Measurements from ENCODE around the gene REV3L.
A peak's percentile ranks its signal among the peaks of the same experiment; 100 is the strongest.
"Not testable (repeated sequence)": the region's sequence is repeated elsewhere in the genome, so short reads cannot be mapped to it uniquely, and the experiment has no call there.

Gene REV3L

DNA sequence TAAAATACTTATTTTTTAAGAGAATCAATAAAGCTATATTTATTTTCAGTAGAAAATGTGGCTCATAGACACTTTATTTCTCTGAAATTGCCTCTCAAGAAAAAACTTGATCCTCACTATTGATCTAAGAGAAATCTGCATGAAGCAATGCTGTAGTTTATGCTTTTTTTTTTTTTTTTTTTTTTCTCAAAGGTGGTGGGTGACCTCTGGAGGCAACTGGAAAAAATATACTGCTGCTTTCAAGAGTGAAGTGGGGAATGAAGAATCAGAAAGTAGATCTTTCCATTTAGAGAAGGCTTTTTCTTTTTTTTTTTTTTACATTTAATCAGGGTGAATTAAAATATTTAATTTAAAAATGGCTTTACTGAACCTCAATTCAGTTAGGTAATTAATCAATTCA, 226.4 kb downstream of the REV3L start:
- DNase-seq, result peak; percentile 9

DNA sequence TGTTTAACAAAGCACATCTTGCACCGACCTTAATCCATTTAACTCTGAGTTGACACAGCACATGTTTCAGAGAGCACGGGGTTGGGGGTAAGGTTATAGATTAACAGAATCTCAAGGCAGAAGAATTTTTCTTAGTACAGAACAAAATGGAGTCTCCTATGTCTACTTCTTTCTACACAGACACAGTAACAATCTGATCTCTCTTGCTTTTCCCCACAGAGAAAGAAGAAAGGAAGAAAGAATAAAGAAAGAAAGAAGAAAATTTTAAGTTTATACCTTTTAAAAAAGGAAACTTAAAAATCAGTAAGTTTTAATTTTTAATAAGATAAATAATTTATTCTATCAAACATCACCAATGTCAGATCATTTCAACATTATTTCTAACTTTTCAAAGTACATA, 227.2 kb downstream of the REV3L start:
- DNase-seq, result not testable (repeated sequence)

DNA sequence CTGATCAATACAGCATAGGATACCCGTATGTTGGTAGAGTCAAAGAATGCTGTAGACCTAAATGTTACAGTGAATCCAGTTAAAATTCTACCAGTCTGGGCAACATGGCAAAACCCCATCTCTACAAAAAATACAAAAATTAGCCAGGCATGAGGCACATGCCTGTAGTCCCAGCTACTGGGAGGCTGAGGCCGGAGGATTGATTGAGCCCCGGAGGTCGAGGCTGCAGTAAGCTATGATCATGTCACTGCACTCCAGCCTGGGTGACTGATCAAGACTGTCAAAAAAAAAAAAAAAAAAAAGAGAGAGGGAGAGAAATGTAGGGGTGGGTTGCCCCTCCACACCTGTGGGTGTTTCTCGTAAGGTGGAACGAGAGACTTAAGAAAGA, 228.2 kb downstream of the REV3L start:
- no peak for DNase-seq

DNA sequence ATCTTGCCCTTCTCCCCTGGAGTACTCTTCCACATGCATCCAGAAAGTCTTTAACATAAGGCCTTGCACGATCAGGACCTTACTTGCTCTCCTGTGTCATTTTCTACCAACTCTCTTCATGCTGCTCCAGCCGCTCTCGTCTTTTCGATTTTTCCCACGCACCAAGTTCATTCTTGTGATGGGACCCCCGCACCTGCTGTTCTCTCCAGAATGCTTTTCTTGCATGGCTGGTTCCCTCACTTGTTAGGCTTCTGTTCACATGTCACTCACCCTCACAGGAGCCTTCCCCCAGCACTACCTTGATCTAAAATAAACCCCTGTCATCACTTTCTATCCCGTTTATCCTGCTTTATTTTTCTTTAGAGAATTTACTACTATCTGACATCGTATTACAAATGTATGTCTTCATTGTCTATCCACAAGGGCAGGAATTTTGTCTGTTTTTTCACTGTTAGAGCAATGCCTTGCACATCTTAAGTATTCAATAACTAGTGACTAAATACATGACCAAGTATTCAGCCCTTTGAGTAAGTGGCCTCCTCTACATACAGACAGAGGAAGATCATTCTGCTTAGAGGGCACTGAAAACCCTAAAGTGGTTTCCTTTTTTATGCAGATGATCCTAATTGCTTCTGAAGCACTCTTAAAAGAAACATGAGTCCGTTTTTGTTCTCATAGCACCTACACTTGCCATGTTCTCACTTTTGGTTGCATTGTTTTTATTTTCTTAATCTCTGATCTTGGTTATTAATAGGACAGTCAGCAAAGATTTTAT, 228.8 kb downstream of the REV3L start:
- DNase-seq, result no peak

DNA sequence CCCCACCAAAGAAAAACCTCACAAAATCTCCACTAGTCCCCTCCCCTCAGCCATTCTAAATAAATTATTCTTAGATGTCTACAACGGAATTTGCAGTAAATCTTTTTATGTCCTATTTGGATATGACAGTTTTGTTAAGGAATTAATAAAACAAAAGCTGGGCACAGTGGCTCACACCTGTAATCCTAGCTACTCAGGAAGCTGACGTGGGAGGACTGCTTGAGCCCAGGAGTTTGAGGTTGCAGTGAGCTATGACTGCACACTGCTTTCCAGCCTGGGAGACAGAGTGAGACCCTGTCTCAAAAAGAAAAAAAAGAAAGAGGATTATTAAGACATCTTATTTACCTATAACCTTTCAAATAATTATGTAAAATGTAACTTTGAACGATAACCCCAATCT, 230.3 kb downstream of the REV3L start:
- no peak for DNase-seq

DNA sequence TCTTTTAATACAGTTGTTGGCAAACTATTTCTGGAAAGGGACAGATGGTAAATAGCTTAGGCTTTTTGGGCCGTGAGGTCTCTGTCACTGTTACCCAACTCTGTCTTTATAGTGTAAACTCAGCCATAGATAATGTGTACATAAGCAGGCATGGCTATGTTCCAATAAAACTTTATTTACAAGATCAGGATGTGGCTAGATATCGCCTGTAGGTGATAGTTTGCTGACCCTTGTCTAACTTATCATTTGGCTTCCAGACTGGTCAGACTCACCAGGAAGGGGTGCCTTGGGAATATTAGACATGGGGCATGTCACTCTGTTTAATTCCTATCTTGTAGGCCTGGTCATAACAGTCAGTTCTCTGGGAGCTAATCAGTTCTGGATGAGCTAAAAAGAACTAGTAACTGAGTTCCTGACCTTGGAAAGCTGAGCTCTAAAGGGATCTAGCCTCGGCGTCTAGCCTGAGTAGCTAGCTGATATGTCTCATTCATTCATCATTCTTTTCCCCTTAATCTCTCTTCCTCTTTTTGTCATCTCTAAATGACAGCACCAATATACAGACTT, 232.1 kb downstream of the REV3L start:
- DNase-seq, result no peak

Measured in NCI-H1105 treated with DMSO at 0.1 percent for 48 hours (cell line).